GM15510 (cell line): ENCODE results near the gene TFPI.

Experiments used
- POLR2A ChIP-seq: IDR thresholded peaks from 3 replicates; pipeline ENCODE4 v1.6.1; 2011; ENCODE audit warnings: borderline replicate concordance; ENCODE audit not compliant: insufficient read length; ENCODE audit errors: extremely low read depth

Gene TFPI

DNA sequence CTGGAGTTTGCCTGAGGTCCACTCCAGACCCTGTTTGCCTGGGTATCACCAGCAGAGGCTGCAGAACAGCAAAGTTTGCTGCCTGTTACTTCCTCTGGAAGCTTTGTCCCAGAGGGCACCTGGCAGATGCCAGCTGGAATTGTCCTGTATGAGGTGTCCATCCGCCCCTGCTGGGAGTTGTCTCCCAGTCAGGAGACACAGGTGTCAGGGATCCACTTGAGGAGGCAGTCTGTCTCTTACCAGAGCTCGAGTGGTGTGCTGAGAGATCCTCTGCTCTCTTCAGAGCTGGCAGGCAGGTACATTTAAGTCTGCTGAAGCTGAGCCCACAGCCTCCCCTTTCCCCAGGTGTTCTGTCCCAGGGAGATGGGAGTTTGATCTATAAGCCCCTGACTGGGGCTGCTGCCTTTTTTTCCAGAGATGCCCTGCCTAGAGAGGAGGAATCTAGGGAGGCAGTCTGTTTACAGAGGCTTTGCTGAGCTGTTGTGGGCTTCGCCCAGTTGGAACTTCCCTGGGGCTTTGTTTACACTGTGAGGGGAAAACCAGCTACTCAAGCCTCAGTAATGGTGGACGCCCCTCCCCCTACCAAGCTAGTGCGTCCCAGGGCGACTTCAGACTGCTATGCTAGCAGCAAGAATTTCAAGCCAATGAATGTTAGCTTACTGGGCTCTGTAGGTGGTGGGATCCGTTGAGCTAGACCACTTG lies 34.7 kb downstream of the TFPI start:
- TF ChIP-seq POLR2A: no peak

DNA sequence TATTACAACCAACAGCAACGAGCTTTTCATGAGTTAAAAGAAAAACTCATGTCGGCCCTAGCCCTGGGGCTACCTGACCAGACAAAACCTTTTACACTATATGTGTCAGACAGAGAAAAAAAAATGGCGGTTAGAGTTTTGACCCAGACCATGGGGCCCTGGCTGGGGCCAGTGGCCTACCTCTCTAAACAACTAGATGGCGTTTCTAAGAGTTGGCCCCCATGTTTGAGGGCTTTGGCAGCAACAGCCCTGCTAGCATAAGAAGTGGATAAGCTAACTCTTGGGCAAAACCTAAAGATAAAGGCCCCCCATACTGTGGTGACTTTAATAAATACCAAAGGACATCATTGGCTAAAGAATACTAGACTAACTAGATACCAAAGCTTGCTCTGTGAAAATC lies 39.3 kb downstream of the TFPI start:
- TF ChIP-seq POLR2A: no peak

DNA sequence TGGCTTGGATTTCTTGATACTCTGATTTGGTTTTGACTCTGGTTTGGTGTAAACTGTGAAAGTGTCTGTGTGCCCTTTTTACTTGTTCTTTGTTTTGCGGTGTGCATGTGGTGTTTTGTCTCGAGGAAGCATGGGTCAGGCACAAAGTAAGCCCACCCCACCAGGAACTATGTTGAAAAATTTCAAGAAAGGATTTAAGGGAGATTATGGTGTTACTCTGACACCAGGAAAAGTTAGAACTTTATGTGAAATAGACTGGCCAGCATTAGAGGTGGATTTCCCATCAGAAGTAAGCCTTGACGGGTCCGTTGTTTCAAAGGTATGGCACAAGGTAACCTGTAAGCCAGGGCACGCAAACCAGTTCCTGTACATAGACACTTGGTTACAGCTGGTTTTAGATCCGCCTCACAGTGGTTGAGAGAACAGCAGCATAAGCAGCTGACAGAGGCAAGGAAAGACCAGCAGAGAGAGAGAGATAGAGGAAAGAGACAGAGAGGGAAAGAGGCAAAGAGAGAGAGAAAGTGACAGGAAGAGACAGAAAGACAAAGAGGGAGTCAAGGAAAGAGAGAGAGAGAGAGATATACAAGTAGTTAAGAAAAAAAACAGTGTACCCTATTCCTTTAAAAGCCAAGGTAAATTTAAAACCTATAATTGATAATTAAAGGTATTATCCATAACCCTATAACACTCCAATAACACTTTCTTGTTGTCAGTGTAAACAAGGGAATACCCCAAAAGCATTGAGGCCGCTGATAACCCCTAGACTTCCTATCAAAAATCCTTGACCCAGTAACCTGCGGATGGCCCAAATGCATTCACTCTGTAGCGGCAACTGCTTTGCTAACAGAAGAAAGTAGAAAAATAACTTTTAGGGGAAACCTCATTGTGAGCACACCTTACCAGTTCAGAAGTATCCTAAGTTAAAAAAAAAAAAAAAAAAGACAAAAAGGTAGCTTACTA lies 42.6 kb downstream of the TFPI start:
- TF ChIP-seq POLR2A: no peak

DNA sequence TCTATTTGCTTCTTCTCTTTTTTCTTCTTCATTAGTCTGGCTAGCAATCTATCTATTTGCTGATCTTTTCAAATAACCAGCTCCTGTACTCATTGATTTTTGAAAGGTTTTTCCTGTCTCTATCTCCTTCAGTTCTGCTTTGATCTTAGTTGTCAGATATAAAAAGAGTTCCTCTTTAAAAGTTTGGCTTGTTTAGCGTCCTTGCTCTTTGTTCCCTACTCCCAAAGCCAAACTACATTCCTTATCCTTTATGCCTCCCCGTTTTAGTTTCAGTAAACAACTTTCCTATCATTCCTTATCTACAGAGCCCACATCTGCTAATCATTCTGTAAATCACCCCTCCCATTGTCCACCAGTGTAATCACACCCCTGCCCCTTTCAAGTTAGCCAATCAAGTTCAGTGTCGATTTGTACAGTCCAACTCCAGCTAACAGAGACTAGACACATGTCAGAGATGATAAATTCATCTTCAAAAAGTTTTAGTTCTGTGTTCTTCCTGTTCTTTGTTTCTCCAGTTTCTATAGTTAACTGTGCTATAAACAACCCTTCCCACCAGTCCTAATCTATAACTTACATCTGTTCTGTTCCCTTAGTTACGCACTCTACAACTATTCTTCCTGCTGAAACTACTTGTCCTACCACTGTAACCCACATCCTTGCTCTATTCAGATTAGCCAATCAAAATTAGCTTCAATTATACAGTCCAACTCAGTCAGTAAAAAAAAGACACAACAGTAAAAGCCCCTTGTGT lies 44.4 kb downstream of the TFPI start:
- TF ChIP-seq POLR2A: no peak

DNA sequence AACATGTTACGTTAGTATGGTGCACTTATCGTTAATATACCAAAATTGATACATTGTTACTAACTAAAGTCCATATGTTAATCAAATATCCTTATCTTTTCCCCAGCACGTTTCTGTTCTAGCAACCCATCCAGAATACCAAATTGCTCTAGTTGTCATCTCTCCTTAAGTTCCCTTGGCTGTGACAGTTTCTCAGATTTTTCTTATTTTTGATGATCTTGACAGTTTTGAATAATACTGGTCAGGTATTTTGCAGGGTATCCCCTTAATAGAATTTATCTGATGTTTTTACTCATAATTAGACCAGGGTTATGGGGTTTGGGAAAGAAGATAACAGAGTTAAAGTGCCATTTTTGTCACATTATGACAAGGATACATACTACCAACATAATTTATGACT lies 47.8 kb downstream of the TFPI start:
- no peak for TF ChIP-seq POLR2A

DNA sequence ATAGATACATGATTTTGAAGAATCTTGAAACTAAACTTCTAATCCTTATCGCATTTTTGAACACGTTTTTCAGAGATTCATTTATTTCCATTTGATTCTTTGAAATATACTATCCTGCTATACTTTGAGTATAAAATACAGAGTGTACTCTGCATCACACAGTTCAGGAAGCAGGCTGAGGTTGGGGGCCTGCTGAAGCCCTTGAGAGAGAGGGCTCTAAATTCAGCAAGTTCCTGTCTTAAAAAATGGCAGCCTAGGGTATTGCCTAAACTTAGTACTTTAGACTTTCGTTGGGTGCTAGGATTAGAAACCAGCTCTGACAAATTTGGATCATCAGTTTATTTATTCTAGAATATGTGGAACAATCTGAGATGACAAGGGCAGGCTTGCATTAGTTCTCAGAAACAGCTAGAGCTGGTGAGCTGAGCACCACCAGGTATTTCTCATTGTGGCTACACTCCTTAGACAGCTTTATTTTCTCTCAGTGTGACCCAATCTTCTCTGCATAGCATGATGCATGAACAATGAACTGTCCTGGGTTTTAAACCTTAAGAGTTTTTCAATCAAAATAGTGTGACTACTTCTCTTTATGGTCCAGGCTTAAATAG lies 49.1 kb downstream of the TFPI start:
- no peak for TF ChIP-seq POLR2A

DNA sequence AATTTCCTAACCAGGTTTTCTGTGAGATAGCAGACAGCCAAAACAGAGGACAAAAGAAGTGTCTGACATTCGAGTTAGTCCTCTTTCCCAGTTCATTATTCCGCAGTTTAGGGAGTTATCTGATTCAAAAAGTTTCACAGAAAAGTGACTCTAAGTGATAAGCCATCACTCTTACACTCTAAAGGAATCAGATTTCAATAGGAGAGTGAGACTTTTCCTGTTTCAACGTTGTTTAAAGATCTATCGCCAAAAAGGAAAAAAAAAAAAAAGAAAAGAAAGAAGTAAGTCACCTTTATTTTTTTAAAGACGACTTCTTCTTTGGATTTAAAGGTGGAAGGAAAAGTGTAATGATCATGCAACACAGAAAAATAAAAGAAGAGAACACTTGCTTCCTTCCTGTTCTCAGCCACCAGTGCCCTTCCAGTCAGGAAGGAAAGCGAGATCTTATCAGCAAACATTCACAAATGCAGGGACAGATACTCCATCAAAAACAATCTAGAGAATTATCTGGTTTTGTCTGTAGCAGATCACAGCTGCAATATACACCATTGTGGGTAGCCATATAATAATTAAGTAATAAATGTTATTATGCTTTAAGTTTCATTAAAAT lies 49.8 kb downstream of the TFPI start:
- no peak for TF ChIP-seq POLR2A

DNA sequence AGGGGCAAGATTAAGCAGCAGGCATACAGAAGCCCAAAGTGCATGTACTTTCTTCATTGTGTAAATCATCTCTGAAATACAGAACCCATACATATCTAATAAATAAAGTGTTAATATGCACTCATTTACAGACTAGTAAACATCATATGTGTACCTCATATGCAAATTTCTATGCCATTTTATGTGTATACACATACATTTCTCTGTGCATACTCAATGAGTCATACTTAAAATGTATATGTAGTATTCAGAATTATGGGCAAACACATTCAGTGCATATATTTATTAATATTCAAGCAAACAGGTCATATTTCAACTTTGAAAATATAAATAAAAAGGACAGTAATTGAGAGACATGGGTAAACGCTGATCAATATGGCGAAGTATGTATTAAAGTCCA lies 50.5 kb downstream of the TFPI start:
- TF ChIP-seq POLR2A: no peak

DNA sequence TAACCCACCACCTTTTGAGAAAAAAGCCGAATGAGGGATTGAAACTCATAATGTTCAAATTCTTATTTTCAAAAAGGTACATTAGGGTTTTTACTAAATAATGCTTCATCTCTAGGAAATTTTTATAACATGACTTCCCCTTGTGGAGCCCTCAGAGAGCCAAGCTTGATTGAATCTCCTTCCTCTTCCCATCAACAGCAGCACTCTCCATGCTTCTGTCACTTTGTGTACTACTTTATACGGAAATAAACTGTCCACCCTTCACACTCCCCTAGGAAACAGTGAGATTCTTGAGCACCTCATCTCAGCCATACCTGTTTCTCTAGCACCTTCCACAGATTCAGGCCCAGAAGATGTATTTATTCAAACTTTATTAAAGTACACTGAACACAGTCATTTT lies 51.8 kb downstream of the TFPI start:
- no peak for TF ChIP-seq POLR2A

DNA sequence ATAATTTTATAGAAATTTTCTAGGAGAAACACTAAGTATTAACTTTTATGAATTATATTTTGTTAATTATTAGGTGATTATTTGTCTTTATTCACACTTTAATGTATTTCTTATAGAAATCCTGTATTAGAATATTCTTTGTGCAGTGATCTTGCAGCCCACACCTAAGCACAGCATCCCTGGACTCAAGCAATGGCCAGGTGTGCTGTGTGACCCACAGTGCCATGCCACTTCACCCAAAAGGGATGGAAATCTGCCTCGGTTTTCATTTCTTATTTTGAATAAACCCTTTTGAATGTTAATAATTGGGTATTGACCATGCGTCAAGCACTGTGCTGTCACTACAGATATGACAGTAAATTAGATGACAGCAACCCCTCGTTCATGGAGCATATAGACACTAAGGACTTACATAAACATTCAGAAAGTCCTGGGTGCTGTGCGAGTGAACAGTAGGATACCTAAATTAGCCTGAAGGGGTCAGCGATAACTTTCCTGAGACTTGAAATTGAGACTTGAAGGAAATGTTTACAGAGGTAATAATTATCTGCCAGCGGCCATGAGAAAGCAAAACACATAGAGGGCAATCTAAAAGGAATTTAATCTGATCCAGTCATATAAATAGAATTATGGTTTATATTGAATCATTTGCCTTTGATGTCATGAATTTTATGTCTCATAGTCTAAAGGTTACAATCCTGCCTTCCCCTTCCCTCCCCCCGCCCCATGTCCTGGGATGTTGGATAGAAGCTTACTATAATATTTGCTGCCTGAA lies 53.5 kb downstream of the TFPI start:
- no peak for TF ChIP-seq POLR2A

DNA sequence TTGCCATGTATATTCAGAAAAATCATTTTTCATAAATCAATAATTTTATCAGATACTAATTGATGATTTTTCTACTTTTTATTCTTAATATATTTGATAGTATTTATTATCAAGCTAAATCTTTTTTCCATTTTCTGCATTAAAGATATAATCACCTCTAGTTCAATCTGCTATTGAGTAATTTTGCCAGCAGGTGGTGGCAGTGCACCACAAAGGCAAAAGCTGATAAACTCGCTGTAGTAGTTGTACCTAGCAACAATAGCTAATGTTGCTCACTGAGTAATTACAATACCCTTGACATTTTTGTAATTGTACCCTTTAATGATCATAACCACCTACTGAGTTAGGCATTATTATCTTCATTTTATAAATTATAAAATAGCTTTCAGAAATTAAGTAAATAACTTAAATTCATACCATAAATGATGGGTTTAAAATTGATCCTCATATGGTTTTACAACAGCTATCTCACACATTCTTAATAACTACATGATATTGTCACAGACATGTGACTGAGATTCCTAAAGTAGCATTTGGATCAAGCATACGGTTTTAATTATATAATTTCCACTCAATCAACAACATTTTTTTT lies 54.2 kb downstream of the TFPI start:
- no peak for TF ChIP-seq POLR2A

DNA sequence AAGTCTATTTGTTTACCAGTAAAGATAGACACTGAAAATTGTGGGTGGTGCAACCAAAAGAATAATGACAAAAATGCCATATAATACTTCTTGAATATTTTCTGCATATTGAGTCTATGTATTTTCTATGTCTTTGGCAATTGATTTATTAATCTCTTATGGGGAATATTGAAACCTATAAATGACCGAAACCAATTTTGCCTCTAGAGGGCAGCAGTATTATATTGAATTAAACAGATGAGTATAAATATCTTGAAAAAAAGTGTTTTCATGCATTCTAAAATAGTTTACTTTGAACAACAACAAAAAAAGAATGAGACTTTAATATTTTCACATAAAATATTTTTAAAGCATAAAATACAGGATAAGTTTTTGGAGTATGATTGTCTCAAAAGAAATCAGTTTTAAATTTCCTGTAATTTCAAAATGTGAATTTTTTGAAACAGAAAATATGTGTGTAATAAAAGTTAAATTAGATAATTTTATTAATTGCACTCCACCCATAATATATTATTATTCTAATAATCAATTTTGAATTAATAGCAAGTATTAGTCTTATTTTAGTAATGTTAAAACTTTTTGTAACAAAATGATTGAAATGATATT lies 56.3 kb downstream of the TFPI start:
- TF ChIP-seq POLR2A: no peak

DNA sequence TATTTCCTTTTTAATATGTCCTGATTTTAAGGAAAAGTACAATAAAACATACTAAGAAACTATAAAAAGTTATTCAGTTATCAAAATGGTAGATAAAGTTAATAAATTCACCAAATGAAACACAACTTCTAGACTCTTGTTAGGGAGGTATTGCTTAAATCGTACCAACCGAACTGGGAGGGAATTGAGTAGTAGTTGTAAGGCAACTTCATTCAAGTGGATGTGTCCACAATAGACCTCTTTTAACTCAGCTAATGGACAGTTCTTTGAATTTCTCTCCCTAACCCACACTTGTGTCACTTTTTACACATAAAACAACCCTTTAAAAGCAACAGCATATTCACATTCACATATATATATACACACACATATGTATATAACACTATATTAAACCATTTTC lies 57.1 kb downstream of the TFPI start:
- TF ChIP-seq POLR2A: no peak
